ENCODE data around the gene KIRREL3. TPM values are rescaled to one million over a fixed set of nuclear protein-coding genes. Genes with fewer than 3 reads are reported as not detected.

Gene KIRREL3
- total RNA-seq, 1 donor from 2014 or later: 0.66 TPM

DNA sequence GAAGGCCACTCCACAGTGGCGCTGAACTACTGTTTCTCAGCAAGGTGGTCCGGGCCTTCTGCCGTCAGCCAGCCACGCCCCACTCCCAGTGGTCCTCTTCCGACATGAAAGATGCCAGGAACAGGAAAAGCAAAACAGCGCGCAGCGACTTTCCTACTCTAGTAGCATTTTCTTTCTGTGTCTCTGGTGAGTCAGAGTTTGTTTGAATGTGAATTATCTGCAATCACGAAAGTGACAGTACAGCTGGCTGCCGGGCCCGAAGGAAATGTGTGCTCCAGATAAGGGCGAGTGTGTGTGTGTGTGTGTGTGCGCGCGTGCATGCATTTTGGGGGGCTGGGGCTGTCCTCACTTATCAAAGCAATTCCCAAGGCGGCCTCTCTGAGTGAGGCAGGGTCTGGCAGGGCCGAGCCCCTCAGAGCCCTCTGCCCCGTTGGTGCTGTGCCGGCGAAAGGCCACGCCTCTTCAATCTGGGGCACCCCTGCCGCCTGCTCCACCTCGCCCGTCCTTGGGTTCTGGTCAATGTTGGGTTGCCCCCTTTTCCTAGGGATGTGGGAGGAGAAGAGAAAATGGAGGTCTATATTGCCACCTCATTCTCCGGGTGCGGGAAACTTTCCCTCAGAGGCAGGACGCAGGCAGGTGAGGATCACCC lies 288.5 kb downstream of the KIRREL3 start:
- DNase-seq (ENCODE audit: low spot score): no peak

DNA sequence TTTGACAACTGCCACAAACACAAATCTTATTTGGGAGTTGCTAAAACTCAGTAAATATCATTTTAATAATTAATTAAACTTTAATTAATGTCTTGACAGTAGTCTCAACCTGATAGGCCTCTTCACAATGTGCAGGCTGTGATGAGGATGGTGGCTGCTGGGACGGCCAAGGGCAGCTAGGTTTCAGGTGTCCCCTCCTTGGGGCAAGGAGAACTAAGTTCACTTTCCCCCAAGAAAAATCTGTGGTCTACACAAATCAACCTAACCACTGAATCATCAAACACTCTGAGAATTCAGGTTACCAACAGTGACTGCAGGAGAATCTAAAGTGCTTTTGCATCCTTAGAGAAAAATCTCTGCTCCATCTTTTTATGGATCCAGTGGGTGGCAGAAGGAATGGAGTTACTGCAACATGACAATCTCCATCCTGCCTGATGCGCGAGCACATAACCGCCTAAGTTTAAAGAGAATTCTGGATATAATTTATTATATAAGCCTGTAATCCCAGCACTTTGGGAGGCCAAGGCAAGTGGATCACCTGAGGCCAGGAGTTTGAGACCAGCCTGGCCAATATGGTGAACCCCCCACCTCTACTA lies 289.7 kb downstream of the KIRREL3 start:
- no peak for DNase-seq (ENCODE audit: low spot score)

DNA sequence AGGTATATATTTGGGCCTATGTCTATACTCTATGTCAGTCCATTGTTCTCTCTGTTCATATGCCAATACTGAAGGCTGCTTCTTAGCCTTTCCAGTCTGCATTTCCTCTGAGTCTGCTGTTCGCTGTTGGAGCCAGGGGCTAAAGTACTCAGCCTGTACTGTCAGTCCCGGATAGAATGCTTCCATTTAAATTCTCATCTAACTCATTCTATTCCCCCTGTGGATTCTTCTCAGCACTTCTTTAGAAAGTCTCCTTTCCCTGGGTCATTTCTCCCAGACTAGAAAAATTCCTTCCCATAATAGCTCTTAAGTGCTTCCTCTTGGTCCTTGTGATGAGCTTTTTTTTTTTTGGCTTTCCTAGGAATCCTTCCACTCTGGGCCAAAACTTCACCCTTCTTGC lies 293.1 kb downstream of the KIRREL3 start:
- no peak for DNase-seq (ENCODE audit: low spot score)

GRCh38 chr11:126704096-126704495 lies 296.5 kb downstream of the KIRREL3 start:
- no peak for DNase-seq (ENCODE audit: low spot score)

- no peak for DNase-seq (ENCODE audit: low spot score)
These were observed 296.9 kb downstream of the KIRREL3 start for GRCh38 chr11:126703662-126704061.

DNA sequence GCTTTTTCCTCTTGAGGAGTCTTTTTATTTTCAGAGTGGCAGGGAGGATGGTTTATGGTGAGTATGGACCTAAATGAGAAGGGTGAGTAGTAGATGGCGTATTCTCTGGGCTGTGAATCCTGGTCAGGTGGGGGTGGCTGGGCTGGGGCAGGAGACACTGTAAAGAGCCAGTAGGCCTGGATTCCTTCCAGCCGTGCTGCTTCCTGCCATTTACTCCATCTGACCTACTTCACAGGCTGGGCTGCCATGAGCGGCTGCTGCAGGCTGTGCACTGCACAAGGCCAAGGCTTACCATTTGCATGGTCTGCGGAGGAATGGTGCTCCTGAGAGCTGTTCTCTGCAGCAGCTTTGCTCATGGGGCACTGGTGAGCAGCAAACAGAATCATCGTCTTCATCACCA lies 297.6 kb downstream of the KIRREL3 start:
- DNase-seq (ENCODE audit: low spot score): no peak

DNA sequence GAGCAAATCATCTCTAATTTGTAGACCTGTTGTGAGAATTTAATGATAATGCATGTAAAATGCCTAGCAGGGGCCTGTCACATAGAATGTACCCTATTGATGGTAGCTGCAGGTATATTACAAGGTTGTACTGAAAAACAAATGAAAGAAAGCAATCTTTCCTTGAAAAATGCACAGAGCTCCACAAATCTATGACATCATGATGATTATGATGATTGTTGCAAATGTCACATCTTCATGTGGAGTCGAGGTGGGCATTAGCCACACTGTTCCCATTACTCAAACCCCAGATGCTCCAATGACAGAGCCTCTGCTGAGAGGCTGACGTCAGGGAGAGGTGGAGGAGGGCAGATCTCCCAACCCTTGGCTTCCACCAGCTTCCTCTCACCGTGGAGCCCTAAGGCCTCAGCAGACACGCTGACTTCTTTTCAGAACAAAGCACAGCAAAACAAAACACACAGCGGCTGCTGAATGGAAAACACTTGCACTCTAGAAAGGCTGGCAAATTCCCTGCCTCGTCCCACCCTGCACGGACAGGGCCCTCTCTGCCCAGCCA lies 298.3 kb downstream of the KIRREL3 start:
- DNase-seq (ENCODE audit: low spot score): no peak

DNA sequence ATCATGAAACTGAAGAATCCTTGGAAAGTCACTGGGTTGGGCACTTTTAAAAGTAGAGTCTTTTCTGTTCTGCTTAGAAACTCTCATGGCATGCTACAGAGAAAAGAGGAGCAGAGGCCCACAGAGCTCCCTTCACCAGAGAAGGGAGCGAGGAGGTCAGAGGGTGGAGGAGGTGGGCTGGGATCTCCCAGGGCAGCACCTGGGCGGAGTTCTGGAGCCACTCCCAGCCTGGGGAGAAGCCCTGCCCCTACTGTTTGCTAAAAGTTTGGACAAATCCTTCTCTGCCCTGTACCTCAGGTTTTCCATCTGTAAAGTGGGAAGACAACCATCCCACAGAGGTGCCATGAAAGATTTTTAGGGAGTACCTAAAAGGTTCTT lies 299.1 kb downstream of the KIRREL3 start:
- DNase-seq (ENCODE audit: low spot score): no peak

GRCh38 chr11:126700768-126701519 lies 299.6 kb downstream of the KIRREL3 start:
- no peak for DNase-seq (ENCODE audit: low spot score)

DNA sequence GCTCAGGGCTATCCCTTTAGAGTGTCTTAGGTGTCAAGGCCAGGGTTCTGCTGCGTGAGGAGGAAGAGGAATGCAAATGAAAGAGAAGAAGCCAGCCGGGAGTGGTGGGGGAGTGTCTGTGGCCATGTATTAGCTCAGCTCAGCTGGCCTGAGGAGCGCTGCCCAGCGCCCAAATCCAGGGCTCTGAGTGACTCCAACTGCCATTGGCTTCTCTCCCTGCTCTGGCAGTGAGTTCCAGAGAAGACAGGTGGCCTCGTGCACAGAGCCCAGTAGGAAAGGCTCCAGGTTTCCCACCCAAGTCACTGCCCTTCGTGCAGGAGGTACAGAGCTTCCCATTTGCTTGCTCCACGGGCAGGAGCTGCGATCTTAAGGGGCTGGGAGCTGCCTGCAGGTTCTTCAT lies 302.0 kb downstream of the KIRREL3 start:
- DNase-seq (ENCODE audit: low spot score): no peak

DNA sequence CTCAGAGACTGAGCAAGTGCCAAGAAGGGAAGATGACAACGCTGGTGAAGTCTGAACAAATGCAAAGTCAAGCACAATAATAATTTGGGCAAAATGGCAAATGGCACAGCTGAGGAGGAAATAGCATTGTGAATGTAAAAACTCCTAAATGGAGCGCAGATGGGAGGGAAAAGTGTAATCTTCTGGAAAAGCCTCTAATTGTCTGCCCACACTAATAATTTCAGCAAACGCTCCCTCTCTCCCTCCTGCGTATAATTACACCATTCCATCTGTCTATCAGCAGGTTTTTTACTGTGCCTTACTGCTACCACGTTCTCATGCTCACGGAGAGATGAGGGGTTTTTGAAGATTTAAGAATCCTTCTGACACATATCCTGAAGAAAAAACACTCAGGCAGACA lies 302.6 kb downstream of the KIRREL3 start:
- DNase-seq (ENCODE audit: low spot score): no peak

DNA sequence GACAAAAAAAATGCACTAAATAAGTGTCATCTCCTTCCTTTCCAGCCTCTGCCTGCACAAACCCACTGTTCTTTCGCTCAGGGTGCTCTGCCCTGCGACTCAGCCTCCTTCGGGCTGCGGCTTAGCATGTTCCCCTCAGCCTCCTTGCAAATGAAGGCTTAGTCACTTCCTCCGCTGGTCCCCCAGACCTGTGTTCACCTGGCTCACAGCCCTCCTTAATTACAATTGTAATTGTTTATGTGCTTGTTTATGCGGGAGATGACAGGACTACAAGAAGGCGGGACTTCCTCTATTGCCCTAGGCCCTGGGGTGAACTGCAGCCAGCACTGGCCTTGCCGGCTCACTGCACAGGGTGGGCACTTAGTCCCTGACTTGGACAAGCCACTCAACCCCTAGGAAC lies 303.6 kb downstream of the KIRREL3 start:
- no peak for DNase-seq (ENCODE audit: low spot score)

DNA sequence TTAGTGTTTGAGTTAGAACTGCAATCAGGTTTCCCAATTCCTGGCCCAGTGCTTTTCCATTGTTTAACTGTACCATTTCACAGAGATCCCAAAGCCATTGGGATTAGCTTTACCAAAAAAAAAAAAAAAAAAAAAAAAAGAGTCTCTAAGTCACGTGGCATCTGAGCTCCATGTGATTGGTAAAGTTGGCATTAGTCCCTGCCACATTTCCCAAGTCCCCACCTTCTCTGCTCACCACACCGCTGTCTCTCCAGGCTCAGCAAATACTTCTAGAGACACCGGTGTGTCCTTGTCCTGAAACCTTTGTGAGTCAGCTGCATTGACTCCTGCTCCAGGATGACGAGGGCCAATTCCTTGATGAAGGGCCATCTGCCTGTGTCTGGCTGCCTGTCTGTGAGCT lies 305.3 kb downstream of the KIRREL3 start:
- no peak for DNase-seq (ENCODE audit: low spot score)

- no peak for DNase-seq (ENCODE audit: low spot score)
These were observed 306.4 kb downstream of the KIRREL3 start for GRCh38 chr11:126694065-126694625.

GRCh38 chr11:126687477-126687876 lies 313.1 kb downstream of the KIRREL3 start:
- peak; percentile 12 for DNase-seq (ENCODE audit: low spot score)

- no peak for DNase-seq (ENCODE audit: low spot score)
These were observed 313.6 kb downstream of the KIRREL3 start for GRCh38 chr11:126686938-126687337.

- no peak for DNase-seq (ENCODE audit: low spot score)
These were observed 316.5 kb downstream of the KIRREL3 start for GRCh38 chr11:126683766-126684728.

- no peak for DNase-seq (ENCODE audit: low spot score)
These were observed 318.0 kb downstream of the KIRREL3 start for GRCh38 chr11:126682590-126682989.

DNA sequence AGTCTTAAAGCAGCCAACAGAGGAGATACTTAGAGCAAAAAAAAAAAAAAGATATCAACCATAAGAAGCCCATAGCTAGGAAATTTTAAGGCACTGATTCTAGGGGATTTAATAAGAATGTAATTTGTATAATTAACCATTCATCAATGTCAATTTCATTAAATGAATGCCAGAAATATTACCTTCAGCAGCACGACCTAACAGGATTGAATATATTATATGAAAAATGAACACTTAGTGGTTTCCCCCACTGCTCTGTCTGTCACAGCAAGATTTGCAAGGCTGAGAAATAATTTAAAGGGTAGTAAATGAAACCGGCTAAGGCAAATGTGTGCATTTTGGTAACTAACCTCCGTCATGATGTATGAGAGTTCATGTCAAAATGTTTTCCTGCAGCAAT lies 319.9 kb downstream of the KIRREL3 start:
- DNase-seq (ENCODE audit: low spot score): no peak

DNA sequence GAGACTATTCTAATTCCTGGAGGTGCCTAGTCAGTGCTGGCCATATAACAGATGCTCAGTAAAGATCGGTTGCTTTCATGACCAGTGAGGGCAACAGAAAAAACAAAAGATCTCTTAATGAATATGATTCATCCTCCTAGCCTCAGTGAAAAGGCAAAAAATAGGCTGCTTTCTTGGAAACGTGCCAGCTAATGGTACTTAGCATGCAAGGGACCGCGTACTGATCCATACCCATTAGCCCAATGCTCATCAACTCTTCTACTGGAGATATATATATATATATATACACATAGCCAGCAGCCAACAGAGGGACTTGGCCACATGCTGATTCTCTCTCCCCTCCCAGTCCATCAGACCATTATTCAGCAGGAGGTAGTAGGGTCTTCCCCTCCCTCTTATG lies 320.4 kb downstream of the KIRREL3 start:
- DNase-seq (ENCODE audit: low spot score): no peak

- no peak for DNase-seq (ENCODE audit: low spot score)
These were observed 321.5 kb downstream of the KIRREL3 start for GRCh38 chr11:126679033-126679432.
